ENCODE measurements around the gene C2CD5. TPM values are rescaled to one million over a fixed set of nuclear protein-coding genes. Genes with fewer than 3 reads are reported as not detected.
"Not testable (repeated sequence)": the region's sequence is repeated elsewhere in the genome, so short reads cannot be mapped to it uniquely, and the experiment has no call there.

Gene C2CD5
- total RNA-seq, 1 experiment from 2014 or later: 12.6 TPM

DNA sequence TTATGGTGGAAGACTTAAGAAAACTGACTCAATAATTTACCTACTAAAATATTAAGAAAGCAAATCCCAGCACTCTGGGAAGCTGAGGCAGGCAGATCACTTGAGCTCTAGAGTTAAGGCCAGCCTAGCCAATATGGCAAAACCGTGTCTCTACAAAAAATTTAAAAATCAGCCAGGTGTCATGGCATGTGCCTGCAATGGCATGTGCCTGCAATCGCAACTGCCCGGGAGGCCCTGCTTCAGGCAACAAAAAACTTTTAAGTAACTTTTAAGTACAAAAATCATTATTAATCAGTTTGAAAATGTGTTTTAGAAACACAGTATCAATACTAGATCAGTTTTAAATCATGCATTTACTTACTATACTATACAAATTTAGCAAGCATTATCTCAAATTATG lies 17.5 kb downstream of the C2CD5 start:
- no peak for DNase-seq (ENCODE audit: low read depth in 1 of 2, low spot score in 2 of 2)
- no peaks in the 10 kb centered on the region for H3K27me3 ChIP-seq (replicated peaks)
- H3K4me3 ChIP-seq: no peak overlapping the region
- H3K4me1 ChIP-seq (replicated peaks): peaks cover 22% of the 10 kb centered on the region
- no peak overlapping the region for H3K27ac ChIP-seq
- H3K9me3 ChIP-seq (replicated peaks): no peaks in the 10 kb centered on the region
- H3K36me3 ChIP-seq: peaks cover 37% of the 10 kb centered on the region

DNA sequence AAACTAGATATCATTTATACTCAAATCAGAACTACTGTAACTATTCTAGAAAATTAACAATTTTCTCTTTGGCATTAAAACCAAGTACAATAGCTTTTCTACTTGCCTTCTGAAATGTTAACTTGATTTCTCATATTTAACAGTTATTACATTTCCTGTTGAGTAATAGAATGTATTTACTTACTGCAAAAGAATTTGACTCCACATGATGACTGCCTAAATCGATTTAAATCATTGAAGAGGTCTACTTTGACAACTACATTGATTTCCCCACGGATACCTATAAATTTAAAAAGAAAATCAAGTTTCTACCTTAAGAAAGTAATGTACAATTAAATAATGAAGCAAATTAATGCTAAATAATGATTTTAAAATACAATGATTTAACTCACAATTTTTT lies 18.9 kb downstream of the C2CD5 start:
- Histone ChIP-seq H3K4me1 (replicated peaks) (peaks cover 22% of the 10 kb centered on the region), H3K27ac (no peak overlapping the region), H3K9me3 (replicated peaks) (no peaks in the 10 kb centered on the region), H3K4me3 (no peak overlapping the region), H3K27me3 (replicated peaks) (no peaks in the 10 kb centered on the region), H3K36me3 (peaks cover 27% of the 10 kb centered on the region)
- no peak for DNase-seq (ENCODE audit: low read depth in 1 of 2, low spot score in 2 of 2)

DNA sequence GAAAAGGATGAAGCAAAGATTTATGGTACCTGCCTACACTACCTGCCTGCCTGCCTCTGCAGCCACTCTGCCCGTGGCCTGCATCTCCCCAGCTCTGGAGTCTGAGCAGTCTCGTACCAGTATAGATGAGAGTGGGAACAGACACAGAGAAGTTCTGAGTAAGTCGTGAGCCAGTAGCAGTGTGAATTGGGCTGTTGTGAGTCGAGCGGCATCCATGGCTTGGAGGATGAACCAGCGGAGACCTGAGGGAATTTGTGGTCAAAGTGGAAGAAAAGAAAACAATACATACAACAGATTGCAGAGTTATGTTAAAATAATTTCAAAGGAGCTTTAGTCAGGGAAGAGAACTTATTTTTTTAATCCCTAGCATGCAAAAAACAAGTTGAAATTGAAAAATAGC lies 25.3 kb downstream of the C2CD5 start:
- Histone ChIP-seq H3K4me3 (no peak overlapping the region), H3K27me3 (replicated peaks) (no peaks in the 10 kb centered on the region), H3K4me1 (replicated peaks) (no peaks in the 10 kb centered on the region), H3K27ac (no peak overlapping the region), H3K36me3 (peaks cover 14% of the 10 kb centered on the region), H3K9me3 (replicated peaks) (no peaks in the 10 kb centered on the region)
- no peak for DNase-seq (ENCODE audit: low read depth in 1 of 2, low spot score in 2 of 2)

DNA sequence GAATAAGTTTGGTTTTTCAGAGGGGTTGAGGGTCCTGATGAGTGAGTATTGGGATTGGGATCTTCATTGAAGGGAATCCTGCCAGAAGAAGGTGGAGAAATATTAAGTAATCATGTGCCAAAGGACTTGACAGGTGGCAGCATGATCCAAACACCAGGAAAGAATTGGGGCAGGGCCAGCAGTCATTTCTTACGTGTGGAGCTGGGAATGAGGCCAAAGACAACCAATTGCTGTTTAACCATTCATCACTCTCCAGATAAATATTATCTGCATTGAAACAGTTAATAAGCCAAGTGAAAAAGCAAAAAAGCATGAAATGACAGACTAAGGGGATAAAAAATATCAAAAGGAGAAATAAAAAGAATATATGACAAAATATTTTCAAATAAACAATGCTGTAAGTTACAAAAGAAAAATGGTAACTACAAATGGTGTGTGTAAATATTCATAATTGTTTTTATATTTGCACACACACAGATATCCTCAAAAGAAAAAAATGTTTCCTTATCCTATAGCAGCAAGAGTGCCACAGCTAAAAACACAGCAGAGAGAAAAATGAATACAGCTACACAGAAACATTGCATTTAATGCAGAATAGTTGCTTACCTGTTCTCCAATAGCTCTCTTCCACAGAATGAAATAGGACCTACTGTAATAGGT lies 26.2 kb downstream of the C2CD5 start:
- peaks cover 12% of the 10 kb centered on the region for H3K36me3 ChIP-seq
- no peaks in the 10 kb centered on the region for H3K27me3 ChIP-seq (replicated peaks)
- no peak overlapping the region for H3K27ac ChIP-seq
- H3K4me3 ChIP-seq: no peak overlapping the region
- H3K4me1 ChIP-seq (replicated peaks): no peaks in the 10 kb centered on the region
- H3K9me3 ChIP-seq (replicated peaks): no peaks in the 10 kb centered on the region
- no peak for DNase-seq (ENCODE audit: low read depth in 1 of 2, low spot score in 2 of 2)

DNA sequence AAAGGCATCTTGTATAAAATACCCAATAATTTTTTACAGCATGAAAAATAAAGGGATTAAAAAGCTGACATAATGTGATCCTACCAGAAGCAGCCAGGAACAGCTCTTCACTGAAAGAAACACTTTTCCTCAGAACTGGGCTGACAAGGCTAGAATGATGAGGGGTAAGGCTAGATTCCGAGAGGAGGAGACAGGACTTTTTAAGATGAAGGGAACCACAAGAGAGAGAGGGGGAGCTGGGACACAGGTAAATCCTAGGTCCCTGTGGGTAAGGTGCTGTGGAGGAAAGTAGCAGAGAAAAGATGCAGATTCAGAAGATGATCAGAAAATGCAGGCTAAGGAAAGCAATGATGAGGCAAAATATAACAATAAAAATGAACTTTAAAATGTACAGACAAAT lies 29.5 kb downstream of the C2CD5 start:
- DNase-seq (ENCODE audit: low read depth in 1 of 2, low spot score in 2 of 2): no peak
- H3K27me3 ChIP-seq (replicated peaks): no peaks in the 10 kb centered on the region
- H3K36me3 ChIP-seq: peaks cover 8% of the 10 kb centered on the region; the same call in 1 of the 2 replicates
- no peaks in the 10 kb centered on the region for H3K4me1 ChIP-seq (replicated peaks)
- H3K9me3 ChIP-seq (replicated peaks): no peaks in the 10 kb centered on the region
- no peak overlapping the region for H3K4me3 ChIP-seq
- no peak overlapping the region for H3K27ac ChIP-seq

DNA sequence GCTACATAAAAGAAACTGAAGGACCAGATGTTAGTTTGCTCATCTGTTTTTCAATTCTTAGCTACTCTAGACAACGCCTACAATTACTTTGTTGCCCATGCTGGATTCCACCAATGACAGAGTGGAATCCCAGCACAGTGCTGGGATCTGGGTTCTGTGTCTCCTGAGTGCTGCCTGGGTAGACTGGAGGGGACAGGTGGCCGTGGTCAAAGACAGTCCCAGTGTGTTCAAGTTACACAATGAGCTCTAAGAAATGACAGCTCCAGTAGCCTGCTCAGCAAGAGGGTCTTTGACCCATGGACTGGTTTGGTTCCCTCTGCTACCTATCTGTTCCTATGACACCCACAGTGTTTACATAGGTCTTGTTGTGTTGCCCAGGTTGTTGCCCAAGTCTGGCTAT lies 38.5 kb downstream of the C2CD5 start:
- Histone ChIP-seq H3K9me3 (replicated peaks) (no peaks in the 10 kb centered on the region), H3K27ac (no peak overlapping the region), H3K27me3 (replicated peaks) (no peaks in the 10 kb centered on the region), H3K36me3 (peaks cover 6% of the 10 kb centered on the region; the same call in 1 of the 2 replicates), H3K4me3 (no peak overlapping the region), H3K4me1 (replicated peaks) (no peaks in the 10 kb centered on the region)
- no peak for DNase-seq (ENCODE audit: low read depth in 1 of 2, low spot score in 2 of 2)

DNA sequence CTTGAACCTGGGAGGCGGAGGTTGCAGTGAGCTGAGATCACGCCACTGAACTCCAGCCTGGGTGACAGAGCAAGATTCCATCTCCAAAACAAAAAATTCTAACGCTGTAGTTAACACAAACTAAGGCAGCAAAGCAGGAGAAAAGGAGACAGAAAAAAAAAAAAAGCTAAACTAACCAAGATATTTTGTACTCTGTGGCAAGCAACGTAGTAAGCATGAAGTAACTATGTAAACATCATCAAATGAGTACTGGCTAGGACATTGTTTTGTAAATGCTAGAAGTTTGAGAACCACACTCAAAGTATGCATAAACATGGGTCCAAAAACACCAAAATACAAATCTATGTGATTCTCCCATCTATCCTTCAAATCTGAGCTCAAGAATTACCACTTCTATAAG lies 44.2 kb downstream of the C2CD5 start:
- Histone ChIP-seq H3K9me3 (replicated peaks) (no peaks in the 10 kb centered on the region), H3K36me3 (no peaks in the 10 kb centered on the region), H3K27me3 (replicated peaks) (no peaks in the 10 kb centered on the region), H3K4me3 (no peak overlapping the region), H3K4me1 (replicated peaks) (peaks cover 4% of the 10 kb centered on the region; the same call in 1 of the 2 replicates), H3K27ac (0 out of 2 replicates have a peak overlapping the region, but pooled peaks have one; percentile 22)
- peak in 1 of 2 experiments; percentile 11 for DNase-seq (ENCODE audit: low read depth in 1 of 2, low spot score in 2 of 2)

DNA sequence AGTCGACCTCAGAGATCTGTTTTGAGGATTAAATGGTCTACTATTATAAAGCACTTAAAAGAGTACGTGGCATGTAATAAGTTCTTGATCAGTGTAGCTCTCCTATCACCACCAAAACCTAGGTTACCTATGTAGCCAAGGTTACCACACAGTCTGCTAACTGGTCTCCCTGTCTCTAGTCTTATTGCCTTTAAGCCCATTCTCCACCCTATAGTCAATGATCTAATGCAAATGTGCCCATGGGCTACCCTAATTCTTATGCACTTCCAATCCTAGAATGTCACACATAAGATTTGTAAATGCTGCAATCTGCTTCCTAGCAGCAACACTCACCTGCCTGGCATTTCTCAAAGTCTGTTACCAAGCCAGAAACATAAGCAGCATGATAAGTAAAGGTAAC lies 44.9 kb downstream of the C2CD5 start:
- Histone ChIP-seq H3K4me3 (no peak overlapping the region), H3K4me1 (replicated peaks) (peaks cover 4% of the 10 kb centered on the region; the same call in 1 of the 2 replicates), H3K27me3 (replicated peaks) (no peaks in the 10 kb centered on the region), H3K9me3 (replicated peaks) (no peaks in the 10 kb centered on the region), H3K27ac (0 out of 2 replicates have a peak overlapping the region, but pooled peaks have one; percentile 22), H3K36me3 (no peaks in the 10 kb centered on the region)
- DNase-seq (ENCODE audit: low read depth in 1 of 2, low spot score in 2 of 2): no peak

DNA sequence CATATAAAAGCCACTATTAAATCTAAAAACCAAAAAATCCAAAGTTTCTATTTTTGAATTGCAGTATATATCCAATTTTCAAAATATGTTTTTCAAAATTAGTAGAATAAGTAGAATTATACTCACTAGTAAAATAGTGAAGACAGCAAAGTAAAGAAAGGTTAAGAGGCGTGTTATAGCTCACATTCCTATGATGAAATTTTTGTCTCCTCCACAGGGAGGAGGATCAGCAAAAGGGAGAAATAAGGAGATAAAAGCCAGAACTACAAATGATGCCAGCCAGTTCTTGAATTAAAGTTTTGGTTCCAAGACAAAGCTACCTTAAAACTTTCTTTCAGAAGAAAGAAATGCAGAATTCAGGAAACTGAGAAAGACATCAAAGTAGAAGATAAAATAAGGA lies 50.0 kb downstream of the C2CD5 start:
- no peaks in the 10 kb centered on the region for H3K27me3 ChIP-seq (replicated peaks)
- DNase-seq (ENCODE audit: low read depth in 1 of 2, low spot score in 2 of 2): no peak
- H3K4me1 ChIP-seq (replicated peaks): no peaks in the 10 kb centered on the region
- H3K27ac ChIP-seq: no peak overlapping the region
- H3K9me3 ChIP-seq (replicated peaks): no peaks in the 10 kb centered on the region
- H3K36me3 ChIP-seq: peaks cover 11% of the 10 kb centered on the region
- no peak overlapping the region for H3K4me3 ChIP-seq

DNA sequence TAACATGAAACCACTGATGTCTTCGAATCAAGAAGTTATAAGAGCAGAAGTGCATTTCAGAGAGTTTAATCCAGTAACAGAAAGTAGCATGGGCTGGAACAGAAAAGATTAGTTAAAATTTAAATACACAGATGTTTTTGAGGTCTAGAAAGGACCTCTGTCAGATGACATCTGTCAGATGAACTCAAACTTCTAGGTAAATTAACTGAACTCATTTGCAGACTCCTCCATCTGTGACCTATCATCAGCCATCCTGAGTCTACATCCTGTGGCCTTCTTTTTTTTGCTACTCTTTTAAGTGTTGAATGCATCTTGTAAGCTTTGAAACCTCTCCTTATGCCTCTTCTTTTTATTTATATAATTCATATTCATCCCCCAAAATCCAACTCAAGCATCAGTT lies 53.3 kb downstream of the C2CD5 start:
- H3K27ac ChIP-seq: no peak overlapping the region
- no peaks in the 10 kb centered on the region for H3K9me3 ChIP-seq (replicated peaks)
- no peak overlapping the region for H3K4me3 ChIP-seq
- H3K27me3 ChIP-seq (replicated peaks): no peaks in the 10 kb centered on the region
- H3K4me1 ChIP-seq (replicated peaks): no peaks in the 10 kb centered on the region
- peaks cover 12% of the 10 kb centered on the region for H3K36me3 ChIP-seq
- no peak for DNase-seq (ENCODE audit: low read depth in 1 of 2, low spot score in 2 of 2)

DNA sequence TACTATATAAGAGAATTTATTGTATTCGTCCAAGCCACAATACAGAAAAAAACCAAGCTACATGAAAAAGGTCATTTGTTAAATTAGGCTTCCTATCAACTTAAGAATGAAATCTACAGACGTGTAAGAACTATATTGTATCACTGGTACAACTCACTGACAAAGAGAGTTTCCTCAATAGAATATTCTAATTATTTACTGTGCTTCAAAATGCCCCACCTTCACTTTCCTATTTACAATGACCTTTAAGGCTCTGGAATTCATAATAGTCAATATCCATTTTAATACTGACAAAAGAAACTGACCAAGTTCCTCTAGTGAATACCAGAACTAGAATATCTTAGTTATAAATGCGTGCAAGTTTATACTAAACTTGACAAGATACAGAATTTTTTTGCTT lies 55.9 kb downstream of the C2CD5 start:
- DNase-seq (ENCODE audit: low read depth in 1 of 2, low spot score in 2 of 2): no peak
- H3K9me3 ChIP-seq (replicated peaks): no peaks in the 10 kb centered on the region
- H3K36me3 ChIP-seq: peaks cover 21% of the 10 kb centered on the region
- H3K4me3 ChIP-seq: no peak overlapping the region
- H3K4me1 ChIP-seq (replicated peaks): no peaks in the 10 kb centered on the region
- no peak overlapping the region for H3K27ac ChIP-seq
- H3K27me3 ChIP-seq (replicated peaks): no peaks in the 10 kb centered on the region

DNA sequence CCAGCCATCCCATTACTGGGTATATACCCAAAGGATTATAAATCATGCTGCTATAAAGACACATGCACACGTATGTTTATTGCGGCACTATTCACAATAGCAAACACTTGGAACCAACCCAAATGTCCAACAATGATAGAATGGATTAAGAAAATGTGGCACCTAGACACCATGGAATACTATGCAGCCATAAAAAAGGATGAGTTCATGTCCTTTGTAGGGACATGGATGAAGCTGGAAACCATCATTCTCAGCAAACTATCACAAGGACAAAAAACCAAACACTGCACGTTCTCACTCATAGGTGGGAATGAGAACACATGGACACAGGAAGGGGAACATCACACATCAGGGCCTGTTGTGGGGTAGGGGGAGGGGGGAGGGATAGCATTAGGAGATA lies 56.7 kb downstream of the C2CD5 start:
- H3K27me3 ChIP-seq (replicated peaks); H3K27ac ChIP-seq; H3K9me3 ChIP-seq (replicated peaks); DNase-seq (ENCODE audit: low read depth in 1 of 2, low spot score in 2 of 2); H3K4me1 ChIP-seq (replicated peaks); H3K4me3 ChIP-seq: not testable (repeated sequence)
- peaks cover 25% of the 10 kb centered on the region for H3K36me3 ChIP-seq

DNA sequence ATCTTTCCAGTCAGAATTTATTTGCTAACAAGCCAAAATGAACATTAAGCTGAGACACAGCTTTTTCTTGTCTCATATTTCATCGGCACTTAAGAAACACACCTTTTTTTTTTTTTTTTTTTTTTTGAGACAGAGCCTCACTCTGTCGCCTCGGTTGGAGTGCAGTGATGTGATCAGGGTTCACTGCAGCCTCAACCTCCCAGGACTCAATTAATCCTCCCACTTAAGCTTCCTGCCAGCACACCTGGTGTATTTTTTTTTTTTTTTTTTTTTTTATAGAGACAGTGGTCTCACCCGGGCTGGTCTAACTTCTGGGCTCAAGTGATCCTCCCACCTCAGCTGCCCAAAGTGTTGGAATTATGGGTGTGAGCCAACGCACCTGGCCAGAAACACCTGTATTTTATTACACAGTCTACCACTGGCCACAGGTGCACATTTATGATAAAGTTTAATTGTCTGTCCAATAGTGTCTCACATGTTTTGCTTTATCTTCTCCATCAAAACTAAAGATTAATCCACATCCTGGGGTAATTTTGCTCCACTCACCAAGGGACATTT lies 62.7 kb downstream of the C2CD5 start:
- H3K36me3 ChIP-seq: peaks cover 37% of the 10 kb centered on the region
- no peaks in the 10 kb centered on the region for H3K27me3 ChIP-seq (replicated peaks)
- H3K27ac ChIP-seq: no peak overlapping the region
- H3K9me3 ChIP-seq (replicated peaks): no peaks in the 10 kb centered on the region
- no peaks in the 10 kb centered on the region for H3K4me1 ChIP-seq (replicated peaks)
- H3K4me3 ChIP-seq: no peak overlapping the region
- no peak for DNase-seq (ENCODE audit: low read depth in 1 of 2, low spot score in 2 of 2)

DNA sequence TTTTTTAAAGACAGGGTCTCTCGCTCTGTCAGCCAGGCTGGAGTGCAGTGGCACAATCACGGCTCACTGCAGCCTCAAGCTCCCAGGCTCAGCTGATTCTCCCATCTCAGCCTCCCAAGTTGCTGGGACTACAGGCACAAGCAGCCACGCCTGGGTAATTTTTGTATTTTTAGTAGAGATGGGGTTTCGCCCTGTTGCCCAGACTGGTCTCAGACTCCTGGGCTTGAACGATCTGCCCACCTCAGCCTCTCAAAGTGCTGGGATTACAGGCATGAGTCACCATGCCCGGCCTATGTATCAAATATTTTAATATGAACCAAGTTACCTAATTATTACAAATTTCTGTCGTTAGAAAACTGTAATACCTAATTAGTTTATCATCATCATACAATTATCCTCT lies 63.5 kb downstream of the C2CD5 start:
- not testable (repeated sequence) for H3K27ac ChIP-seq; H3K9me3 ChIP-seq (replicated peaks); H3K4me3 ChIP-seq; H3K27me3 ChIP-seq (replicated peaks); H3K4me1 ChIP-seq (replicated peaks); DNase-seq (ENCODE audit: low read depth in 1 of 2, low spot score in 2 of 2)
- peaks cover 37% of the 10 kb centered on the region for H3K36me3 ChIP-seq

DNA sequence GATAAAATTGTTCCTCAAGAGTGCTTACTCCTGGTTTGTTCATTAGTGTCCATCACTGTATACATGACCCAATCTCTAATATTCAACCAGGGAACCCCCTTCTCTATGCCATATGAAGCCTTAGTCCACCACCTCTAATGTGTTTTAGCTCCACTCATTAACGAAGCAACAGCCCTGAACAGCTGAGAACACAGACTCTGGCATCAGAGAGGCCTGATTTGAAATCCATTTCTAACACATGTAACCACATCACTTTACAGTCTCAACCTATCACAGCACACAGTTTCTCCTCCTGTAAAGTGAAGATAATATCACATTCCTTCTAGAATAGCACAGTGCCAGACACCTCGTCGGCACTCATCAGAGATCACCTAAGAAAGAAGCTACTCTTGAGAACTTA lies 64.3 kb downstream of the C2CD5 start:
- no peak for DNase-seq (ENCODE audit: low read depth in 1 of 2, low spot score in 2 of 2)
- H3K9me3 ChIP-seq (replicated peaks): no peaks in the 10 kb centered on the region
- H3K36me3 ChIP-seq: peaks cover 36% of the 10 kb centered on the region
- no peak overlapping the region for H3K4me3 ChIP-seq
- H3K4me1 ChIP-seq (replicated peaks): no peaks in the 10 kb centered on the region
- H3K27me3 ChIP-seq (replicated peaks): no peaks in the 10 kb centered on the region
- no peak overlapping the region for H3K27ac ChIP-seq

Data from SJSA1 (cell line).